Measurements from ENCODE around the gene UPK3BL2.
A peak's percentile ranks its signal among the peaks of the same experiment; 100 is the strongest.
"Not testable (repeated sequence)": the region's sequence is repeated elsewhere in the genome, so short reads cannot be mapped to it uniquely, and the experiment has no call there.

UPK3BL2 gene

DNA sequence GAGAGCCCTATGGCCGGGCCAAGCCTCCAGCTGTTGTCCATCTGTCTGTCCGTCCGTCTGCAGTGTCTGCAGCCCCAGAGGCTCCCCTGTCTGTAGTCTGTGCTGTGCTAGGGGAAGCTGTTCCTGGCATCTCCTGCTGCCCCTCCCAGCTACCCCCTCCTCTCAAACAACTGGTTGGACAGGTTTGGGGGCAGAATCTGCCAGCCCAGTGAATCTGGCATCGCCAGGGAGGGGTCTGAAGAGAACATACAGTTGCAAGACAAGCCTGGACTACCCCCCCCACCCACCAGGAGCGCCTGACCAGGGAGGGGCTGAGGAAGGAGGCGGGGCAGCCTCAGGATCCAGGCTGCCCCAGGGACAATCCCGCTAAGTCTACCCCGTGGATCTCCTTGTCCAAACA lies at the start of gene UPK3BL2:
Gene UPK3BL2, minus strand, starts transcription at position 101 of the 400 bp plus-strand sequence. Its CDS starts 60 bp downstream, at position 41.
- DNase-seq: not testable (repeated sequence)

DNA sequence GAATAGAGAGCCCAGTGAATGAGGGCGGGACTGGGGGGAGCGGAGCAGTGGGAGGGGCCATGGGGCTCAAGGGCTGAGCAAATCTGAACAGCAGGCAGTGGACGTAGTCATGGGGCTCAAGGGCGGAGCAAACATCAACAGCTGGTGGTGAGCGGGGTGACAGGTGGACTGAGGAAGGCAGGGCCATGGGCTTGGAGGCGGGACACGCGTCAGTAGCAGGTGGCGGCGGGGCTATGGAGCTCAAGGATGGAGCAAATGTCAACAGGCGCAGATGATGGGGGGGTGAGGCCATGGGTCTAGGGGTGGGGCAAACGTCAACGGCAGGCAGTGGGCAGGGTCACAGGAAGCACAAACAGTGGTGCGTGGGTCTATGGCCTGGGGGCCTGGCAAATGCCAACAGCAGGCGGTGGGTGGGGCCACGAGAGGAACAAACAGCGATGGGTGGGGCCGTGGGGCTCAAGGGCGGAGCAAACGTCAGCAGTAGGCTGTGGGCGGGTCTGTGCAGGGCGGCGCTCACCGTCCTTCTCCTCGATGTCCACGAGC lies 49.1 kb upstream of the UPK3BL2 start:
- DNase-seq: not testable (repeated sequence)

DNA sequence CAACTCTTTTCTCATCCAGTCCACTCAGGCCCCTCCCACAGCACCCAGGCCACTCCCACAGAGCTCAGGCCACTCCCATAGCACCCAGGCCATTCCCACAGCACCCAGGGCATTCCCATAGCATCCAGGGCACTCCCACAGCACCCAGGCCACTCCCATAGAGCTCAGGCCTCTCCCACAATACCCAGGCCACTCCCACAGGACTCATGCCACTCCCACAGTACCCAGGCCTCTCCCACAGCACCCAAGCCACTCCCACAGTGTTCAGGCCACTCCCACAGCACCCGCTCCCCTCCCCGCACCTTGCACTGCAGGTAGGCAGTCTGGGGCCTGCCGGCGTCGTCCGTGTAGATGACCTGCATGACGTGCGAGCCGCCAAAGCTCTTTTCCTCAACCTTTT lies 46.4 kb upstream of the UPK3BL2 start:
- DNase-seq: not testable (repeated sequence)

- DNase-seq: not testable (repeated sequence)
Measured at GRCh38 chr7:102583495-102583894, 40.0 kb upstream of the UPK3BL2 start.

DNA sequence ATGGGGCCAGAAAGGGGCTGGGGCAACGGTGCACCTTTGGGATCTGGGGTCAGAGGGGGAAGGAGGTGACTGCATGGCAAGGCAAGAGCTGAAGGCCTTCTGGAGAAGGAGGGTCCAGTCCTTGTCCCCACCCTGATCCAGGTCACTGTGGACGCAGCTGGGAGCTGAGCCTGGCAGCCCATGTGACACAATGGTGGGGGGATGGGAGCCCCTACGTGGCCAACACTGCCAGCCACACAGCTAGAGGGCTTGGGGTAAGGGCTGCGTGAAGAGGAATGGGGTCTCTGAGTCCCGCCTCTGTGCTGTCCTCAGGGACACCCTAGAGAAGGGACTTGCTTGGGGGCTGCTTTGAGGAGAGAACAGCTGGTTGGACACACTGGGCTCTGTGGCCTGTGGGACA lies 38.2 kb upstream of the UPK3BL2 start:
- not testable (repeated sequence) for DNase-seq

- peak; percentile 48 for DNase-seq
Measured at GRCh38 chr7:102578486-102578885, 35.0 kb upstream of the UPK3BL2 start.

DNA sequence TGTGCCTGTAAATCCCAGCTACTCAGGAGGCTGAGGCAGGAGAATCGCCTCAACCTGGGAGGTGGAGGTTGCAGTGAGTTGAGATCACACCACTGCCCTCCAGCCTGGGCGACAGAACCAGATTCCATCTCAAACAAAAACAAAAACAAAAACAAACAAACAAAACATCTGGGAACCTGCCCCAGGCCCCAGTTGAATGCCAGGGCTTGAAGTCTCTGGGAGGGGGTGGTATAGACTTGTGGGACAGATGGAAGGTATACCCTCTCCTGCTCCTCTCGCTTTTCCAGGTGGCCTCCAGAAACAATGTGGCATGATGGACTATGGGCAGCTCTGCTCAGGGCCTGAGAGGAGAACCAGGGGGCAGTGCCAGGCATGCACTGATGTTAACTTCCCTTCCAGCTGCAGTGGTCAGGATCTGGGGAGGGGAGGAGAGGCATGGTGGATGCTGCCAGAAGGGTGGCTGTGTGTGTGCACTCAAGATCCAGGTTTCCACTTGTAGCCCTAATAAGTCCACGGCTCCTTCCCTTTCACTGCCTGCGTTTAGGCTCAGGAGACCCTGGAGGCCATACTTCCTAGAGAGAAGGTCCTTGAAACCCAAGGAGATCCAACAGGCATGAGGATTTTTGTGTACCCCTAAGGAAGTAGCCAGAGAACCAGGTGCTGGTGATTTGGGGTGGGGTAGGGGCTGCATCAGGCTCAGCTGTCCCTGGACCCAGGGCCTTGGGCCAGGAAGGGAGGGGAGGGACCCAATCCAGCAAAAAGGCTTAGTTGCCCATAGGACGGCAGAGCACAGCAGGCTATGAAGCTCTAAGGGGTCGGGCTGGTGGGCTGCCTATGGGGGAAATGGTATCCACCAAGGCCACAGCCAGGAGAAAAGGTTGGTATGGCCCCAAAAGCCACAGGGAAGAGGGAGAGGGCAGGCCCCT lies 34.1 kb upstream of the UPK3BL2 start:
- peak; percentile 55 for DNase-seq

- DNase-seq: not testable (repeated sequence)
Measured at GRCh38 chr7:102576363-102576762, 32.9 kb upstream of the UPK3BL2 start.

- DNase-seq: not testable (repeated sequence)
Measured at GRCh38 chr7:102574607-102575006, 31.1 kb upstream of the UPK3BL2 start.

DNA sequence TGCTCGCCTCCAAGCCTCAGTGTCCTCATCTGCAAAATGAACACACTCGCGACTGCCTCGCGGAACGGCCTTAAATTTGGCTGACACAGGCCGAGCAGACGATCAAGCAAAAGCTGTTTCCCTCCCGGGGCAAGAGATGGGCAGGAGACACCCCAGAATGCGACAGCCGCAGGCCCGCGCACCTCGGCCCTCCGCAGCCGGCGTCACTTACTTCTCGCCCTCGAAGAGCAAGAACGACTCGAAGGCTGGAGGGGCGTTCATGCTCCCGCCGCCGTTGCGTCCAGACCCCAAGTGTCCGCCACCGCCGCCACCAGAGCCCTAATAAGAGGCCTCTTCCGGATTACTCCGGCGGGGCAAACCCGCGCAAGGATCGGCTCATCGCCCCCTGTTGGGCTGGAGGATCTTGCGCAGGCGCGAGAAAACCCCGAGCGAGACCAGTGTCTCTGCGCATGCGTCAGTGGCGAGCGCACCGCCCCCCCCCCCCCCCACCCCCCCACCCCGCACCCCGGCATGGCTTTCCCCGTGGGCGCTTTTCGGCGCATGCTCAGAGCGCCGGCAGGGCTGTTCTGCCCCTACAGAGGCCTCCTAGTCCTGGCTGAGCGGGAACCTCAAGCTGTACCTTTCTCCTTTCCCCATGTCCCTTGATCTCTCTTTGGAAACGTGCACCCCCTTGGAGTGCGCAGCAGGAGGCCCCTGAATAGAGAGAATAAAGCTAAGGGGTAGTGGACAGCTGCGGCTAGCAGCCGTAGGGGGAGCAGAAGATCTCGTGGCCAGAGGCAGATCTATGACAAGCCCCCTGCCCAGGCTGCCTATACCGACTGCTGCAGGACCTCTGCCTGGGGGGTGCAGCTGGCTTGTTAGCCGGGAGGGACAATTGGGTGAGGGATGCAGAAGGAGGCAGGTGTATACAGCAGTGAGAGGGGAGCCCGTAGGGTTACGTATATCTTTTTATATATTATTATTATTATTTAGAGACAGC lies 29.1 kb upstream of the UPK3BL2 start, which contains the start of gene POLR2J3:
Gene POLR2J3, minus strand, starts transcription at position 323 of the 979 bp plus-strand sequence. Its CDS starts 62 bp downstream, at position 261.
- peak; percentile 100 for DNase-seq

DNA sequence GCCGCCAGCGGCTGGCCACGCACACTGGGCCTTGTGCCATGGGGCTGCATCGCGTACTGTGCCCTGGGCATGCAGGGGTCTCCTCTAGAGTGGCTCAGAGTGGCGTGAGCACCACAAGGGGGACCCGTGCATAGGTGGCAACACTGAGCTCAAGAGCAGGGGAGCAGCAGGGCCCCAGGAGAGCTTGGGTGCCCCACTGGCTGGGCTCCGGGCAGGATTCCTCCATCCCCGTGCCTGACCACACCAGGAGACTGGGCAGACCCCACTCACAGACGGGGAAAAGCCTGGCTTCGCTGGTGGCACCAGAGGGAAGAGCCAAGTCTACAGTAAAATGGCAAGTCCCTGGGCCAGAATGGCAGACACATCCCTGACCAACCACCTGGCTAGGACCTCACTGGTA lies 25.1 kb upstream of the UPK3BL2 start:
- not testable (repeated sequence) for DNase-seq

GRCh38 chr7:102550808-102551422 lies 7.4 kb upstream of the UPK3BL2 start, which contains the start of gene SPDYE2:
TSS of gene SPDYE2 (plus strand) at chr7:102551226. CDS start at chr7:102553256, 2,030 bp downstream.
- DNase-seq: not testable (repeated sequence)

- DNase-seq: not testable (repeated sequence)
Measured at GRCh38 chr7:102546353-102546752, 2.9 kb upstream of the UPK3BL2 start.

DNA sequence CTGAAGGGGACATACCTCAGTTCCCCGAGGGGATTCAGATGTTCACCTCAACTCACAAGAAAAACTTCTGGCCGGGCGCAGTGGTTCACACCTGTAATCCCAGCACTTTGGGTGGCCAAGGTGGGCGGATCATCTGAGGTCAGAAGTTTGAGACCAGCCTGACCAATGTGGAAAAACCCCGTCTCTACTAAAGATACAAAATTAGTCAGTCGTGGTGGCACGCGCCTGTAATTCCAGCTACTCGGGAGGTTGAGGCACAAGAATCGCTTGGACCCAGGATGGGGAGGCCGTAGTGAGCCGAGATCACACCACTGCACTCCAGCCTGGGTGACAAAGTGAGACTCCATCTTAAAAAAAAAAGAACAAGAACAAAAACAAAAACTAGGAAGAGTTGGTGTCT lies 1.8 kb upstream of the UPK3BL2 start:
- not testable (repeated sequence) for DNase-seq

GRCh38 chr7:102544372-102544771 lies 876 bp upstream of the UPK3BL2 start:
- DNase-seq: not testable (repeated sequence)

- DNase-seq: not testable (repeated sequence)
Measured at GRCh38 chr7:102542771-102543170, 725 bp downstream of the UPK3BL2 start.

GRCh38 chr7:102542083-102542482 lies 1.4 kb downstream of the UPK3BL2 start:
- DNase-seq: not testable (repeated sequence)

DNA sequence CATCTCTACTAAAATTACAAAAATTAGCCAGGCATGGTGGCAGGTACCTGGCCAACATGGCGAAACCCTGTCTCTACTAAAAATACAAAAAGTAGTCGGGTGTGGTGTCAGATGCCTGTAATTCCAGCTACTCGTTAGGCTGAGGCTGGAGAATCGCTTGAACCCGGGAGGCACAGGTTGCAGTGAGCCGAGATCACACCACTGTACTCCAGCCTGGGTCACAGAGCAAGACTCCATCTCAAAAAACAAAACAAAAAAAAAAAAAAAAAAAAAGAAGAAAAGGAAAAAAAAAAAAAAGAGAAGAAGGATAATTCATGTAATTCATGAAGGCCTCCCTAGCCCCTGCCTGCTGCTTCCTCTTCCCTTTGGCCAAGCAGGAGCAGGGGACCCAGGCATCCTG lies 2.9 kb downstream of the UPK3BL2 start:
- DNase-seq: not testable (repeated sequence)

DNA sequence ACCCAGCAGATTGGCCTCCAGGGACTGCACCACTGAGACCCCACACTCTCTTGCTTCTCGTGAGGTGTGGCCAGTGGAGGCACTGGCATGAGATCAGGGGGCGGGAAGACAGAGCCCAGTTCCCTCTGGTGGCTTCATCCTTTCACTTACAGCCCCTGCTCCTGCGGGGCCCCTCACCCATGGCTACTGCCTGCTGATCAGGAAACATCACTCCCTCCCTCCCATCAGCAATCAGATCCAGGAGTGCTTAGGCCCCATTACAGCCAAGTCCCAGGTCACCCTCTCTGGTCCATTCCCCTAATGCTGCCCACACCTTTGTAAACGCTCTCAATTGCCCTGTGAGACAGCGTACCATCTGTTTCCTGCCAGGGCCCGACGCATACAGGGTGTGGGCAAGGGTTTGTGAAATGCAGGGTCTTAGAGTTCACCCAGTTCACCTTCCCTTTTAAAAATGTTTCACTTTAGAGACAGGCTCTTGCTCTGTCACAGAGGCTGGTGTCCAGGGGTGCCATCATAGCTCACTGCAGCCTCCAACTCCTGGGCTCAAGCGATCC lies 8.4 kb downstream of the UPK3BL2 start:
- DNase-seq: not testable (repeated sequence)

GRCh38 chr7:102532127-102532526 lies 11.4 kb downstream of the UPK3BL2 start:
- peak; percentile 43 for DNase-seq

- not testable (repeated sequence) for DNase-seq
Measured at GRCh38 chr7:102531583-102531982, 11.9 kb downstream of the UPK3BL2 start.
